ENCODE measurements around the gene SLC25A39. TPM values are rescaled to one million over a fixed set of nuclear protein-coding genes. Genes with fewer than 3 reads are reported as not detected.

Gene SLC25A39
- total RNA-seq, 6 experiments from 2014 or later: 94.8 to 116 (median 108) TPM

DNA sequence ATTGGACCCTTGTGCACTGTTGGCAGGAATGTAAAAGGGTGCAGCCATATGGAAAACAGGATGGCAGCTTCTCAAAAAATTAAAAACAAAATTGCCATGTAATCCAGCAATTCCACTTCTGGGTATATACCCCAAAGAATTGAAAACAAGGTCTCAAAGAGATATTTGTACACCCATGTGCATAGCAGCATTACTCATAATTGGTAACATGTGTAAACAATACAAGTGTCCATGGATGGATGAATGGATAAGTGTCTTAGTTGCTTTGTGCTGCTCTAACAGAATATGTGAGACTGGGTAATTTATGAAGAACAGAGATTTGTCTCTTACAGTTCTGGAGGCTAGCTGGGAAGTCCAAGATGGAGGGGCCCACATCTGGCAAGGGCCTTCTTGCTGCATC lies 20.0 kb downstream of the SLC25A39 start:
- no peak for TF ChIP-seq CTCF (IDR thresholded peaks at IDR 0.05)
- DNase-seq: no peak
- H3K4me3 Mint-ChIP-seq: no peak overlapping the region
- peaks cover 33% of the 10 kb centered on the region for H3K27me3 Mint-ChIP-seq (ENCODE audit: insufficient read depth)
- no peaks in the 10 kb centered on the region for H3K36me3 Mint-ChIP-seq (ENCODE audit: low read depth)
- no peaks in the 10 kb centered on the region for H3K9me3 Mint-ChIP-seq
- H3K27ac Mint-ChIP-seq: no peak overlapping the region
- no peaks in the 10 kb centered on the region for H3K4me1 Mint-ChIP-seq (ENCODE audit: low read depth)

DNA sequence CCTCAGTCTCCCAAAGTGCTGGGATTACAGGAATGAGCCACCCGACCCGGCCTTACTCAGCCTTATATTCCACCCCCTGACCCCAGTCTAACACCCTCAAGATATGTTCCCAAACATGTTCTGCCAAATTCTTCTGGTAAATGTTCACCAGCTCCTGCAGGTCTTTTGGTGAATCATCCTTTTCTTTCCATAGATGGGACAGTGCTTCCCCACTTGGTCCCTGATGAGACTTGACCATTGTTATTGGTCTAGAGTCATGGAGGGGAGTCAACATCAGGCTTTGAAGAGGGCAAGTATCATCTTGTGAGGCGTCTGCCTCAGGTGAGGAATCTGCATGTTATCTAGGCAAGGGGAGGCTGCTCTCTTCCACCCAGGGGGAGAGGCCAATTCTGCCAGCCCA lies 26.6 kb downstream of the SLC25A39 start:
- Mint-ChIP-seq H3K36me3 (ENCODE audit: low read depth) (no peaks in the 10 kb centered on the region), H3K4me1 (ENCODE audit: low read depth) (no peaks in the 10 kb centered on the region), H3K27me3 (ENCODE audit: insufficient read depth) (peaks cover 24% of the 10 kb centered on the region), H3K4me3 (no peak overlapping the region), H3K27ac (no peak overlapping the region), H3K9me3 (no peaks in the 10 kb centered on the region)
- DNase-seq: no peak
- no peak for TF ChIP-seq CTCF (IDR thresholded peaks at IDR 0.05)

- no peaks in the 10 kb centered on the region for H3K4me1 Mint-ChIP-seq (ENCODE audit: low read depth)
- no peaks in the 10 kb centered on the region for H3K9me3 Mint-ChIP-seq
- H3K27me3 Mint-ChIP-seq (ENCODE audit: insufficient read depth): peaks cover 34% of the 10 kb centered on the region
- H3K36me3 Mint-ChIP-seq (ENCODE audit: low read depth): no peaks in the 10 kb centered on the region
- H3K27ac Mint-ChIP-seq: no peak overlapping the region
- no peak for TF ChIP-seq CTCF (IDR thresholded peaks at IDR 0.05)
- no peak for DNase-seq
- no peak overlapping the region for H3K4me3 Mint-ChIP-seq
Measured at GRCh38 chr17:44293509-44294226, 31.0 kb downstream of the SLC25A39 start.

DNA sequence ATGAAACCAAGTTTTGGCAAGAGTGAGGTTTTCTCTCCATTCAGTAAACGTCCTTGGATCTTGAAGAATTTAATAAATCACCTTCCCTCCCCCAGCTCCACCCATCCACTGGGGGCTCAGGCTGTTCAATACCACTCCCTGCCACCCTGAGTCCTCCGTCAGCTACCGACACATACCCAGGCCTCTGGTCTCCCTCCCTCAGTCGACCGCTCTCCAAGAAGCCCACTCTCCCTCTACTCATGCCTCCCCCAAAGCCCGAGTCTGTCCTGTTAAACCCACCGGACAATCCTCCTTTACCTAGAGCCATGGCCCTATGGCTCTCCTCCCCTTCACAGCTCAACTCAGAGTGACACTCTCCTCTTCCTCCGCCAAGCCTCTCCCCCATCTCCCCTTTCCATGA lies 37.0 kb downstream of the SLC25A39 start:
- H3K9me3 Mint-ChIP-seq: no peaks in the 10 kb centered on the region
- TF ChIP-seq CTCF (IDR thresholded peaks at IDR 0.05): no peak
- H3K4me1 Mint-ChIP-seq (ENCODE audit: low read depth): no peaks in the 10 kb centered on the region
- H3K36me3 Mint-ChIP-seq (ENCODE audit: low read depth): no peaks in the 10 kb centered on the region
- no peak overlapping the region for H3K4me3 Mint-ChIP-seq
- peaks cover 30% of the 10 kb centered on the region for H3K27me3 Mint-ChIP-seq (ENCODE audit: insufficient read depth)
- no peak for DNase-seq
- no peak overlapping the region for H3K27ac Mint-ChIP-seq

DNA sequence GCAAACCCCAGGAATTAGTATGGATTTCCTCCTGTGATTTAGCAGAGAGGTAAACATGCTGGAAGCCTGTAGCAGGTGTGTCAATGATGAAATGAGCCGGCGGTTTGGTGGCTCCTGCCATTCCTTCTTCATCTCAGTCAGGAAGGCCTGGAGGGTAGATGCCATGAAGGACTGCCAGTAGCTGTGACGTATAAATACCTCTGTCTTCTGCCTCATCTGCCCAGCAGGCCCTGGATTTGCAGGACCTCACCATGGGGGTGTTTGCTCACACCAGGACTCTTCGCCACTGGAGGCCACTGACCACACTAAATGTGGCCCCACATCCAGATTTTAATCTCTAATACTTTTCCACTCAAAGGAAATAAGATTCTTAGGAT lies 40.6 kb downstream of the SLC25A39 start:
- no peaks in the 10 kb centered on the region for H3K36me3 Mint-ChIP-seq (ENCODE audit: low read depth)
- DNase-seq: no peak
- no peaks in the 10 kb centered on the region for H3K9me3 Mint-ChIP-seq
- peaks cover 17% of the 10 kb centered on the region for H3K27me3 Mint-ChIP-seq (ENCODE audit: insufficient read depth)
- H3K4me3 Mint-ChIP-seq: no peak overlapping the region
- no peak for TF ChIP-seq CTCF (IDR thresholded peaks at IDR 0.05)
- no peak overlapping the region for H3K27ac Mint-ChIP-seq
- peaks cover 14% of the 10 kb centered on the region for H3K4me1 Mint-ChIP-seq (ENCODE audit: low read depth)

All from HFFc6 (cell line).